Caco-2 (cell line): Measurements from ENCODE around the gene STXBP3. TPM values are rescaled to one million over a fixed set of nuclear protein-coding genes. Genes with fewer than 3 reads are reported as not detected.

ENCODE experiments used
- BruUV-seq: library from RNA; stranded (reverse); fragments of 400-500 nt; replicated peaks from 2 replicates; lab custom pipeline; 2021; lab: Mats Ljungman, UMichigan
- CTCF ChIA-PET: fragments of 300-600 bp; sonication (Branson Sonifier 250); formaldehyde crosslinking; loops from one replicate; lab custom pipeline; 2022; ENCODE audit warnings: antibody characterized with exemption; lab: Charles Lee
- POLR2A ChIA-PET: fragments of 300-600 bp; sonication (Branson Sonifier 250); formaldehyde crosslinking; loops from one replicate; lab custom pipeline; 2022; ENCODE audit warnings: antibody characterized with exemption; lab: Charles Lee
- DNase-seq, 2 experiments: peaks; one replicate each; pipeline versions ENCODE4 v3.0.0 to v3.0.0-alpha.2; 2020 to 2022
- H3K27me3 ChIP-seq: replicated peaks from 2 replicates; pipeline ENCODE4 v1.6.0; 2011; ENCODE audit warnings: low read length; ENCODE audit not compliant: control insufficient read depth, insufficient read depth
- H3K36me3 ChIP-seq: 2 replicates; pipeline ENCODE4 v1.5.1; 2011; ENCODE audit warnings: low read length; ENCODE audit not compliant: control insufficient read depth, insufficient read depth
- H3K4me1 ChIP-seq: fragments of 250-450 bp; sonication (Bioruptor Pico); 2 replicates; pipeline ENCODE4 v1.5.1; 2020; ENCODE audit warnings: mild to moderate bottlenecking
- H3K4me3 ChIP-seq: 2 replicates; pipeline ENCODE4 v1.5.1; 2011; ENCODE audit warnings: low read depth, mild to moderate bottlenecking, control low read depth, low read length
- H3K9me3 ChIP-seq: fragments of 250-450 bp; sonication (Bioruptor Pico); 2 replicates; pipeline ENCODE4 v1.5.1; 2020; ENCODE audit warnings: mild to moderate bottlenecking, moderate library complexity
- H3K27ac Mint-ChIP-seq: one replicate; pipeline ENCODE4 v1.8.0; 2022; ENCODE audit warnings: mixed read lengths; ENCODE audit not compliant: unreplicated experiment
- H3K27me3 Mint-ChIP-seq: one replicate; pipeline ENCODE4 v1.8.0; 2022; ENCODE audit warnings: mixed read lengths; ENCODE audit not compliant: insufficient read depth, unreplicated experiment
- H3K36me3 Mint-ChIP-seq: one replicate; pipeline ENCODE4 v1.8.0; 2022; ENCODE audit warnings: mild to moderate bottlenecking, mixed read lengths; ENCODE audit not compliant: insufficient read depth, unreplicated experiment
- H3K4me1 Mint-ChIP-seq: one replicate; pipeline ENCODE4 v1.8.0; 2022; ENCODE audit warnings: low read depth, mixed read lengths; ENCODE audit not compliant: unreplicated experiment
- H3K4me3 Mint-ChIP-seq: one replicate; pipeline ENCODE4 v1.8.0; 2022; ENCODE audit warnings: mild to moderate bottlenecking, moderate library complexity, mixed read lengths; ENCODE audit not compliant: unreplicated experiment
- H3K9me3 Mint-ChIP-seq: one replicate; pipeline ENCODE4 v1.8.0; 2022; ENCODE audit warnings: mixed read lengths; ENCODE audit not compliant: unreplicated experiment
- CTCF ChIP-seq, 2 experiments: fragments of 200-600 bp in 1 of 2; IDR thresholded peaks; 1 replicate in 1 of 2; 2 replicates in 1 of 2; pipeline versions ENCODE4 v1.5.1 to v1.8.0; 2011 to 2022; ENCODE audit warnings: antibody characterized with exemption in 1 of 2, control low read depth in 1 of 2, inconsistent platforms in 1 of 2, low read depth in 1 of 2, low read length in 1 of 2, mild to moderate bottlenecking in 1 of 2, moderate library complexity in 1 of 2; ENCODE audit not compliant: insufficient read depth in 1 of 2, severe bottlenecking in 1 of 2, unreplicated experiment in 1 of 2
- intact Hi-C: fragments of 100-400 bp; cut with micrococcal nuclease; formaldehyde crosslinking; loops from one replicate; pipeline ENCODE4 v1.10.0; 2022; ENCODE audit not compliant: unreplicated experiment
- total RNA-seq: library from RNA; stranded (reverse); gene quantifications from 2 replicates; pipeline ENCODE4 v1.2.3, GENCODE V29; 2022

STXBP3 gene
- total RNA-seq, 1 experiment from 2014 or later = 34.3 TPM

GRCh38 chr1:108722292-108722691 lies 24.2 kb upstream of the STXBP3 start:
- Histone ChIP-seq H3K36me3 (no peaks in the 10 kb centered on the region), H3K4me1 (peaks cover 31% of the 10 kb centered on the region), H3K9me3 (no peaks in the 10 kb centered on the region), H3K27me3 (no peaks in the 10 kb centered on the region), H3K4me3 (no peak overlapping the region)
- no peaks in the 10 kb centered on the region for H3K27me3 Mint-ChIP-seq
- POLR2A ChIA-PET = no interaction called here
- H3K36me3 Mint-ChIP-seq = no peaks in the 10 kb centered on the region
- intact Hi-C loops = no loop called here
- CTCF ChIA-PET = no interaction called here
- no peak for DNase-seq
- no peak overlapping the region for H3K27ac Mint-ChIP-seq
- H3K9me3 Mint-ChIP-seq = no peaks in the 10 kb centered on the region
- no TSS peak for BruUV-seq
- no peak overlapping the region for H3K4me3 Mint-ChIP-seq
- H3K4me1 Mint-ChIP-seq = no peaks in the 10 kb centered on the region
- TF ChIP-seq CTCF (IDR thresholded peaks at IDR 0.05; ENCODE audit: insufficient read depth in 1 of 2, low read depth in 1 of 2, low read length in 1 of 2, severe bottlenecking in 1 of 2, unreplicated experiment in 1 of 2) = no peak

- peak in 1 of 2 experiments; percentile 50 for DNase-seq
- CTCF ChIA-PET = no interaction called here
These were observed 20.6 kb upstream of the STXBP3 start for GRCh38 chr1:108725906-108726305.

GRCh38 chr1:108728327-108728923 lies 18.0 kb upstream of the STXBP3 start:
- intact Hi-C loops = no loop called here
- no peak for TF ChIP-seq CTCF (IDR thresholded peaks at IDR 0.05; ENCODE audit: insufficient read depth in 1 of 2, low read depth in 1 of 2, low read length in 1 of 2, severe bottlenecking in 1 of 2, unreplicated experiment in 1 of 2)

More at GRCh38 chr1:108725906-108726305, 20.6 kb upstream of the STXBP3 start:
- H3K4me1 ChIP-seq = peaks cover 23% of the 10 kb centered on the region
- H3K27ac Mint-ChIP-seq = peak overlapping the region; percentile 70
- H3K27me3 Mint-ChIP-seq = no peaks in the 10 kb centered on the region
- H3K4me1 Mint-ChIP-seq = no peaks in the 10 kb centered on the region
- H3K9me3 Mint-ChIP-seq = no peaks in the 10 kb centered on the region
- H3K36me3 Mint-ChIP-seq = no peaks in the 10 kb centered on the region
- POLR2A ChIA-PET = no interaction called here
- intact Hi-C loops = loop anchor here (1.0 kb wide), 1 partner anchor 20 kb away; the partner anchor contains the start of gene STXBP3
- no peak for TF ChIP-seq CTCF (IDR thresholded peaks at IDR 0.05; ENCODE audit: insufficient read depth in 1 of 2, low read depth in 1 of 2, low read length in 1 of 2, severe bottlenecking in 1 of 2, unreplicated experiment in 1 of 2)
- no peak overlapping the region for H3K4me3 Mint-ChIP-seq
- H3K9me3 ChIP-seq = no peaks in the 10 kb centered on the region
- H3K36me3 ChIP-seq = no peaks in the 10 kb centered on the region
- no TSS peak for BruUV-seq
- H3K4me3 ChIP-seq = no peak overlapping the region
- H3K27me3 ChIP-seq = no peaks in the 10 kb centered on the region

More at GRCh38 chr1:108728327-108728923, 18.0 kb upstream of the STXBP3 start:
- no peaks in the 10 kb centered on the region for H3K4me1 Mint-ChIP-seq
- DNase-seq = no peak
- H3K4me3 ChIP-seq = no peak overlapping the region
- H3K27ac Mint-ChIP-seq = no peak overlapping the region
- no peaks in the 10 kb centered on the region for H3K36me3 Mint-ChIP-seq
- H3K4me1 ChIP-seq = peaks cover 21% of the 10 kb centered on the region
- H3K4me3 Mint-ChIP-seq = no peak overlapping the region
- no peaks in the 10 kb centered on the region for H3K27me3 Mint-ChIP-seq
- H3K9me3 ChIP-seq = no peaks in the 10 kb centered on the region
- H3K36me3 ChIP-seq = no peaks in the 10 kb centered on the region
- POLR2A ChIA-PET = no interaction called here
- no TSS peak for BruUV-seq
- H3K27me3 ChIP-seq = no peaks in the 10 kb centered on the region
- no peaks in the 10 kb centered on the region for H3K9me3 Mint-ChIP-seq
- CTCF ChIA-PET = no interaction called here
